Measurements from ENCODE around the gene SLCO4A1.
A peak's percentile ranks its signal among the peaks of the same experiment; 100 is the strongest.
"Not testable (repeated sequence)": the region's sequence is repeated elsewhere in the genome, so short reads cannot be mapped to it uniquely, and the experiment has no call there.

Gene SLCO4A1

GRCh38 chr20:62666736-62667529 is 24.6 kb downstream of the SLCO4A1 start:
- DNase-seq, result no peak

- no peak for DNase-seq
Observed at GRCh38 chr20:62667530-62668440, 25.5 kb downstream of the SLCO4A1 start.

- peak; percentile 88 for DNase-seq
Observed at GRCh38 chr20:62668441-62669027, 26.2 kb downstream of the SLCO4A1 start.

- no peak for DNase-seq
Observed at GRCh38 chr20:62669249-62669648, 26.9 kb downstream of the SLCO4A1 start.

- DNase-seq, result no peak
Observed at GRCh38 chr20:62670156-62670555, 27.9 kb downstream of the SLCO4A1 start.

GRCh38 chr20:62670998-62671397 is 28.7 kb downstream of the SLCO4A1 start:
- DNase-seq, result no peak

GRCh38 chr20:62671765-62672164 is 29.5 kb downstream of the SLCO4A1 start:
- no peak for DNase-seq

GRCh38 chr20:62674370-62674769 is 32.1 kb downstream of the SLCO4A1 start:
- DNase-seq, result no peak

GRCh38 chr20:62675156-62675876 is 33.0 kb downstream of the SLCO4A1 start:
- peak; percentile 70 for DNase-seq

- no peak for DNase-seq
Observed at GRCh38 chr20:62675877-62676260, 33.6 kb downstream of the SLCO4A1 start.

- no peak for DNase-seq
Observed at GRCh38 chr20:62676976-62677375, 34.7 kb downstream of the SLCO4A1 start.

- no peak for DNase-seq
Observed at GRCh38 chr20:62677678-62678077, 35.4 kb downstream of the SLCO4A1 start.

GRCh38 chr20:62678553-62678952 is 36.2 kb downstream of the SLCO4A1 start:
- DNase-seq, result no peak

GRCh38 chr20:62679978-62680589 is 37.8 kb downstream of the SLCO4A1 start:
- DNase-seq, result no peak

- peak; percentile 23 for DNase-seq
Observed at GRCh38 chr20:62682912-62683517, 40.7 kb downstream of the SLCO4A1 start.

- not testable (repeated sequence) for DNase-seq
Observed at GRCh38 chr20:62683660-62684322, 41.5 kb downstream of the SLCO4A1 start.

- DNase-seq, result no peak
Observed at GRCh38 chr20:62684981-62685380, 42.7 kb downstream of the SLCO4A1 start.

GRCh38 chr20:62685781-62686555 is 43.7 kb downstream of the SLCO4A1 start:
- peak; percentile 76 for DNase-seq

- no peak for DNase-seq
Observed at GRCh38 chr20:62686869-62687830, 44.8 kb downstream of the SLCO4A1 start.
